NCI-H345 treated with DMSO at 0.1 percent for 48 hours (cell line): ENCODE results near the gene SNCB.

Experiments
- DNase-seq: peaks from one replicate; lab custom pipeline; 2025; ENCODE audit not compliant: unreplicated experiment; lab: John Stamatoyannopoulos, UW

The SNCB gene

GRCh38 chr5:176644878-176645670 lies 14.7 kb upstream of the SNCB start:
- DNase-seq = no peak

GRCh38 chr5:176644294-176644693 lies 14.0 kb upstream of the SNCB start:
- no peak for DNase-seq

- DNase-seq = no peak
Observed at GRCh38 chr5:176643491-176644219, 13.3 kb upstream of the SNCB start.

- no peak for DNase-seq
Observed at GRCh38 chr5:176642675-176643490, 12.5 kb upstream of the SNCB start.

- DNase-seq = no peak
Observed at GRCh38 chr5:176640616-176641015, 10.3 kb upstream of the SNCB start.

GRCh38 chr5:176639981-176640380 lies 9.6 kb upstream of the SNCB start:
- no peak for DNase-seq

- no peak for DNase-seq
Observed at GRCh38 chr5:176639208-176639607, 8.9 kb upstream of the SNCB start.

- no peak for DNase-seq
Observed at GRCh38 chr5:176638437-176638836, 8.1 kb upstream of the SNCB start.

GRCh38 chr5:176637556-176637955 lies 7.2 kb upstream of the SNCB start:
- no peak for DNase-seq

- DNase-seq = no peak
Observed at GRCh38 chr5:176636426-176636825, 6.1 kb upstream of the SNCB start.

- DNase-seq = no peak
Observed at GRCh38 chr5:176633598-176633997, 3.3 kb upstream of the SNCB start.

GRCh38 chr5:176632745-176633144 lies 2.4 kb upstream of the SNCB start:
- DNase-seq = no peak

GRCh38 chr5:176631383-176632200 lies 1.3 kb upstream of the SNCB start:
- DNase-seq = no peak

GRCh38 chr5:176630681-176631222 lies 418 bp upstream of the SNCB start:
- no peak for DNase-seq

- DNase-seq = no peak
Observed at GRCh38 chr5:176629317-176629852, 949 bp downstream of the SNCB start.

- no peak for DNase-seq
Observed at GRCh38 chr5:176628406-176629228, 1.7 kb downstream of the SNCB start.

GRCh38 chr5:176627582-176627981 lies 2.8 kb downstream of the SNCB start:
- no peak for DNase-seq

GRCh38 chr5:176626876-176627236 lies 3.5 kb downstream of the SNCB start:
- no peak for DNase-seq
